PC-3 (cell line): ENCODE results near the gene PRPF6. TPM values are rescaled to one million over a fixed set of nuclear protein-coding genes. Genes with fewer than 3 reads are reported as not detected.

Experiments
- ATAC-seq: fragments of 200-7000 bp; cut with Tn5 transposase; 2 replicates; pipeline ENCODE4 v1.9.1; 2020; ENCODE audit warnings: mild to moderate bottlenecking, moderate library complexity
- BruUV-seq: library from RNA; stranded (reverse); fragments of 400-500 nt; replicated peaks from 2 replicates; lab custom pipeline; 2021; lab: Mats Ljungman, UMichigan
- CTCF ChIA-PET: fragments of 300-600 bp; sonication (Branson Sonifier 250); formaldehyde crosslinking; loops from one replicate; lab custom pipeline; 2022; ENCODE audit warnings: antibody characterized with exemption; lab: Charles Lee
- POLR2A ChIA-PET: fragments of 300-600 bp; sonication (Branson Sonifier 250); formaldehyde crosslinking; loops from one replicate; lab custom pipeline; 2022; ENCODE audit warnings: antibody characterized with exemption; ENCODE audit not compliant: unreplicated experiment; lab: Charles Lee
- DNase-seq: peaks from one replicate; pipeline ENCODE4 v3.0.0-alpha.2; 2015
- H2AFZ ChIP-seq: fragments of 300-600 bp; sonication (generic); 2 replicates; pipeline ENCODE4 v1.6.0; 2016; ENCODE audit warnings: antibody characterized with exemption, low read length
- H3F3A ChIP-seq: fragments of 300-600 bp; sonication (generic); one replicate; pipeline ENCODE4 v1.6.0; 2017; ENCODE audit warnings: antibody characterized with exemption, low read length, control low read depth, mild to moderate bottlenecking; ENCODE audit not compliant: unreplicated experiment
- H3K27ac ChIP-seq: fragments of 300-600 bp; sonication (generic); 2 replicates; pipeline ENCODE4 v1.5.1; 2016; ENCODE audit warnings: mild to moderate bottlenecking, low read length
- H3K27me3 ChIP-seq: fragments of 300-600 bp; sonication (generic); 2 replicates; pipeline ENCODE4 v1.6.1; 2016; ENCODE audit warnings: low read length, mixed read lengths
- H3K36me3 ChIP-seq: fragments of 300-600 bp; sonication (generic); 2 replicates; pipeline ENCODE4 v1.6.1; 2016; ENCODE audit warnings: low read depth, mixed run types, low read length, mixed read lengths
- H3K4me1 ChIP-seq: fragments of 300-600 bp; sonication (generic); 2 replicates; pipeline ENCODE4 v1.5.1; 2016; ENCODE audit warnings: low read length; ENCODE audit not compliant: insufficient read depth
- H3K4me2 ChIP-seq: fragments of 300-600 bp; sonication (generic); 2 replicates; pipeline ENCODE4 v1.6.0; 2016; ENCODE audit warnings: low read length
- H3K4me3 ChIP-seq: fragments of 300-600 bp; sonication (generic); 2 replicates; pipeline ENCODE4 v1.5.1; 2016; ENCODE audit warnings: mild to moderate bottlenecking, low read length, mixed read lengths
- H3K79me2 ChIP-seq: fragments of 300-600 bp; sonication (generic); 2 replicates; pipeline ENCODE4 v1.6.1; 2017; ENCODE audit warnings: low read length, mixed read lengths
- H3K9ac ChIP-seq: fragments of 300-600 bp; sonication (generic); 2 replicates; pipeline ENCODE4 v1.6.0; 2016; ENCODE audit warnings: mild to moderate bottlenecking, low read length
- H3K9me2 ChIP-seq: fragments of 300-600 bp; sonication (generic); replicated peaks from 2 replicates; pipeline ENCODE4 v1.6.1; 2016; ENCODE audit warnings: mixed run types, low read length, mixed read lengths
- H3K9me3 ChIP-seq: fragments of 300-600 bp; sonication (generic); 2 replicates; pipeline ENCODE4 v1.6.1; 2016; ENCODE audit warnings: low read length, mixed read lengths
- H4K20me1 ChIP-seq: fragments of 300-600 bp; sonication (generic); 2 replicates; pipeline ENCODE4 v1.6.1; 2016; ENCODE audit warnings: low read length, mixed read lengths
- EZH2 ChIP-seq: fragments of 300-600 bp; sonication (generic); IDR thresholded peaks from one replicate; pipeline ENCODE4 v1.6.1; 2017; ENCODE audit warnings: antibody characterized with exemption, mild to moderate bottlenecking, low read length; ENCODE audit not compliant: unreplicated experiment
- EZH2phosphoT487 ChIP-seq: fragments of 300-600 bp; sonication (generic); IDR thresholded peaks from 2 replicates; pipeline ENCODE4 v1.6.1; 2018; ENCODE audit warnings: mild to moderate bottlenecking, antibody characterized with exemption, low read length, borderline replicate concordance
- intact Hi-C: fragments of 100-400 bp; cut with micrococcal nuclease; formaldehyde crosslinking; loops from 2 replicates; pipeline ENCODE4 v1.9.0; 2023
- total RNA-seq: library from RNA; depleted of rRNA; stranded (reverse); fragments of >200 nt; gene quantifications from 2 replicates; pipeline ENCODE4 v1.2.3, GENCODE V29; 2014
- TF ChIP-seq, protein P1 (sequence below): fragments of 300-600 bp; sonication (generic); conservative IDR thresholded peaks from 2 replicates; pipeline ENCODE4 v1.5.1; 2017; ENCODE audit warnings: antibody characterized with exemption, low read depth, mild to moderate bottlenecking, low read length

Gene PRPF6
- total RNA-seq, 1 experiment from 2014 or later: 67.1 TPM

DNA sequence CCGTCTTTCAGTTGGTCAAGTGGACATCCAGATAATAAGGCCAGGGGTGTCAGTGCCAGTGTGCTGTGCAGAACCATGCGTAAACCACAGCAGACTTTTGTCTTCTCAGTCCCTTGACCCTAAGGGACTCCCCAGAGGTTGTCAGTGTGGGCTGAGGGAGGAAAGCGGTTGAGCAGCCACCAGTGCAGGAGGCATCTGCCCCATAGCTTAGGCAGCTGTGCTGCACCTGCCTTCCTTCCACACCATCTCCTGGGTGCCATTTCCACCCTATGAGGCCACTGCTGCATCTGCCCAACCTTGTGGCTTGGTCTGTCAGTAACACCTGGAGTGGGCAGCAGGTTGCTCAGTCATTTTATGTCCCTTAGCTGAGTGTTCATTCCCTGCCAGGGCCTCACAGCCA, 26.0 kb downstream of the PRPF6 start:
- Histone ChIP-seq H3K36me3 (peaks cover 70% of the 10 kb centered on the region), H4K20me1 (no peaks in the 10 kb centered on the region), H3K9me3 (no peaks in the 10 kb centered on the region), H2AFZ (no peak overlapping the region), H3K4me1 (no peaks in the 10 kb centered on the region), H3K4me3 (no peak overlapping the region), H3K27ac (no peak overlapping the region), H3F3A (no peaks in the 10 kb centered on the region), H3K79me2 (0 out of 2 replicates have a peak, but pooled peaks cover 14% of the 10 kb centered on the region), H3K9me2 (no peaks in the 10 kb centered on the region), H3K9ac (no peak overlapping the region), H3K27me3 (no peaks in the 10 kb centered on the region), H3K4me2 (no peak overlapping the region)
- CTCF ChIA-PET: no interaction called here
- BruUV-seq: no TSS peak
- DNase-seq (no peak), ATAC-seq (no peak)
- intact Hi-C loops: no loop called here
- POLR2A ChIA-PET: no interaction called here
- TF ChIP-seq EZH2phosphoT487: no peak
- TF ChIP-seq, protein P1, sequence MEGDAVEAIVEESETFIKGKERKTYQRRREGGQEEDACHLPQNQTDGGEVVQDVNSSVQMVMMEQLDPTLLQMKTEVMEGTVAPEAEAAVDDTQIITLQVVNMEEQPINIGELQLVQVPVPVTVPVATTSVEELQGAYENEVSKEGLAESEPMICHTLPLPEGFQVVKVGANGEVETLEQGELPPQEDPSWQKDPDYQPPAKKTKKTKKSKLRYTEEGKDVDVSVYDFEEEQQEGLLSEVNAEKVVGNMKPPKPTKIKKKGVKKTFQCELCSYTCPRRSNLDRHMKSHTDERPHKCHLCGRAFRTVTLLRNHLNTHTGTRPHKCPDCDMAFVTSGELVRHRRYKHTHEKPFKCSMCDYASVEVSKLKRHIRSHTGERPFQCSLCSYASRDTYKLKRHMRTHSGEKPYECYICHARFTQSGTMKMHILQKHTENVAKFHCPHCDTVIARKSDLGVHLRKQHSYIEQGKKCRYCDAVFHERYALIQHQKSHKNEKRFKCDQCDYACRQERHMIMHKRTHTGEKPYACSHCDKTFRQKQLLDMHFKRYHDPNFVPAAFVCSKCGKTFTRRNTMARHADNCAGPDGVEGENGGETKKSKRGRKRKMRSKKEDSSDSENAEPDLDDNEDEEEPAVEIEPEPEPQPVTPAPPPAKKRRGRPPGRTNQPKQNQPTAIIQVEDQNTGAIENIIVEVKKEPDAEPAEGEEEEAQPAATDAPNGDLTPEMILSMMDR: no peak

DNA sequence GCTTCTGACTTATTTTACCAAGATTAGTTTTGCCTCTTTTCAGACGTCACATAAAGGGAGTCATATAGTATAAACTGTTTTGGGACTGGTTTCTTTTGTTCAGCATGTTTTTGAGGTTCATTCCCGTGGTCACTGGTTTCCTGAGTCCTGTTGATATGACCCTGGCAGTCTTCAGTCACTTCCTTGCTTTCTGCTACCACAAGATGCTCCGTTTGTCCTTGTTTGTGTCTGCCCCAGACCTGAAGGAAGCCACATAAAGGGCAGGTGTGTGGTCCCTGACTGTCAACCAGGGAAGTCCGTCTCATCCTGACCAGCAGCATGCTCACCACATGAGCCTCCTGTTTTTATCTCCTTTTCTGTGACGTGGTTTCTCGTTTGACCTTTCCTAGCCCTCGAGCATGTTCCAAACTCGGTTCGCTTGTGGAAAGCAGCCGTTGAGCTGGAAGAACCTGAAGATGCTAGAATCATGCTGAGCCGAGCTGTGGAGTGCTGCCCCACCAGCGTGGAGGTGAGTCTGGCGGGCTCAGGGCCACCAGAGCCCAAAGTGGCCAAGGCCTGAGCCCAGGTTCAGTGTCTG, 29.0 kb downstream of the PRPF6 start:
- no peak overlapping the region for H2AFZ ChIP-seq
- no peaks in the 10 kb centered on the region for H3K9me2 ChIP-seq
- no peaks in the 10 kb centered on the region for H4K20me1 ChIP-seq
- TF ChIP-seq, protein P1: no peak
- TF ChIP-seq EZH2phosphoT487 (no peak), EZH2 (no peak)
- H3K27ac ChIP-seq: 0 out of 2 replicates have a peak overlapping the region, but pooled peaks have one; percentile 4
- ATAC-seq: no peak
- BruUV-seq: no TSS peak
- H3K36me3 ChIP-seq: peaks cover 61% of the 10 kb centered on the region
- 0 out of 2 replicates have a peak, but pooled peaks cover 10% of the 10 kb centered on the region for H3K79me2 ChIP-seq
- ChIA-PET POLR2A (no interaction called here), CTCF (no interaction called here)
- no peak overlapping the region for H3K4me3 ChIP-seq
- H3K4me2 ChIP-seq: no peak overlapping the region
- no peaks in the 10 kb centered on the region for H3K9me3 ChIP-seq
- no peaks in the 10 kb centered on the region for H3K4me1 ChIP-seq
- no peaks in the 10 kb centered on the region for H3K27me3 ChIP-seq
- DNase-seq: no peak
- no peak overlapping the region for H3K9ac ChIP-seq
- intact Hi-C loops: no loop called here
- H3F3A ChIP-seq: no peaks in the 10 kb centered on the region

DNA sequence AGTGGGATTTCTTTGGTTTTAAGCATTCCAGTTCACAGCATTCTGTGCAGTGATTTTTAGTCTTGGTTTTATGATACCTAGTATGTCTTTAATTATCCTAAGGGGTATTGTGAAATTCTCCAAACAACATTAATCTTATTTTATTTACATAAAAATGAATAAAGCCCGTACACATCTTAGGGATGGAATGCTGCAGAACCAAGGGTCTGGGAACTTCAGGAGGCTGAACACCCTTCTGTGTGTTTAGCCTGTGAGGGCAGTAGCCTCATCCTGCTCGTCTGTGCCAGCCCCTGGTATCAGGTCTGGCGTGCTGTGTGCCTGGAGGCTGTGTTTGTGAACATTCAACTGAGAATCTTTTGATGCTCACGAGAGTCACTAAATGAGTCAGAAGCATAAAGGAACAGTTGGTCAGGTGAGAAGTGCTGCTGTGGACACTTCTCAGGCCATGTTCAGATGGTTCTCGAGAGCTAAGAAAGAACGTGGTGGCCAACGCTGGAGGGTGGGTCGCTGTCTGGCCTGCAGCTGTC, 29.8 kb downstream of the PRPF6 start:
- Histone ChIP-seq H3K4me1 (no peaks in the 10 kb centered on the region), H3K79me2 (0 out of 2 replicates have a peak, but pooled peaks cover 9% of the 10 kb centered on the region), H3K9me3 (no peaks in the 10 kb centered on the region), H3F3A (no peaks in the 10 kb centered on the region), H3K4me3 (no peak overlapping the region), H3K9ac (no peak overlapping the region), H2AFZ (no peak overlapping the region), H3K4me2 (no peak overlapping the region), H3K36me3 (peaks cover 59% of the 10 kb centered on the region), H3K27me3 (no peaks in the 10 kb centered on the region), H4K20me1 (no peaks in the 10 kb centered on the region), H3K9me2 (no peaks in the 10 kb centered on the region), H3K27ac (peak overlapping the region; percentile 32; the same call in 1 of the 2 replicates)
- ChIA-PET POLR2A (no interaction called here), CTCF (no interaction called here)
- intact Hi-C loops: no loop called here
- no TSS peak for BruUV-seq
- DNase-seq: peak; percentile 11
- TF ChIP-seq EZH2 (no peak), EZH2phosphoT487 (no peak)
- TF ChIP-seq, protein P1: no peak
- ATAC-seq: no peak
